Subcutaneous abdominal adipose tissue (tissue), 5 donors: ENCODE measurements around the gene MIOX.

Experiments
- H3K27ac ChIP-seq: one replicate; pipeline ENCODE4 v1.7.0; 2013; ENCODE audit warnings: low read depth, mild to moderate bottlenecking, inconsistent platforms, low read length, moderate library complexity
- H3K27me3 ChIP-seq, 5 donors: one replicate each; pipeline ENCODE4 v1.7.0; 2013; ENCODE audit warnings: low read length in 5 of 5, inconsistent platforms in 1 of 5; ENCODE audit not compliant: control insufficient read depth in 5 of 5, insufficient read depth in 4 of 5
- H3K36me3 ChIP-seq, 5 donors: one replicate each; pipeline ENCODE4 v1.7.0; 2013; ENCODE audit warnings: low read length in 5 of 5; ENCODE audit not compliant: control insufficient read depth in 5 of 5, insufficient read depth in 5 of 5
- H3K4me1 ChIP-seq, 5 donors: one replicate each; pipeline ENCODE4 v1.7.0; 2013; ENCODE audit warnings: low read length in 5 of 5, mild to moderate bottlenecking in 3 of 5, moderate library complexity in 1 of 5; ENCODE audit not compliant: control insufficient read depth in 5 of 5, insufficient read depth in 5 of 5
- H3K4me3 ChIP-seq, 5 donors: one replicate each; pipeline ENCODE4 v1.7.0; 2013; ENCODE audit warnings: low read length in 5 of 5, low read depth in 1 of 5
- H3K9ac ChIP-seq, 5 donors: one replicate each; pipeline ENCODE4 v1.7.0; 2013; ENCODE audit warnings: low read length in 5 of 5, mild to moderate bottlenecking in 4 of 5, moderate library complexity in 3 of 5
- H3K9me3 ChIP-seq, 5 donors: one replicate each; pipeline ENCODE4 v1.7.0; 2013; ENCODE audit warnings: low read length in 5 of 5; ENCODE audit not compliant: control insufficient read depth in 5 of 5
- donor health status: healthy.
- donor health status: healthy.
- donor health status: healthy.
- donor health status: healthy.
- donor health status: healthy.

Gene MIOX

DNA sequence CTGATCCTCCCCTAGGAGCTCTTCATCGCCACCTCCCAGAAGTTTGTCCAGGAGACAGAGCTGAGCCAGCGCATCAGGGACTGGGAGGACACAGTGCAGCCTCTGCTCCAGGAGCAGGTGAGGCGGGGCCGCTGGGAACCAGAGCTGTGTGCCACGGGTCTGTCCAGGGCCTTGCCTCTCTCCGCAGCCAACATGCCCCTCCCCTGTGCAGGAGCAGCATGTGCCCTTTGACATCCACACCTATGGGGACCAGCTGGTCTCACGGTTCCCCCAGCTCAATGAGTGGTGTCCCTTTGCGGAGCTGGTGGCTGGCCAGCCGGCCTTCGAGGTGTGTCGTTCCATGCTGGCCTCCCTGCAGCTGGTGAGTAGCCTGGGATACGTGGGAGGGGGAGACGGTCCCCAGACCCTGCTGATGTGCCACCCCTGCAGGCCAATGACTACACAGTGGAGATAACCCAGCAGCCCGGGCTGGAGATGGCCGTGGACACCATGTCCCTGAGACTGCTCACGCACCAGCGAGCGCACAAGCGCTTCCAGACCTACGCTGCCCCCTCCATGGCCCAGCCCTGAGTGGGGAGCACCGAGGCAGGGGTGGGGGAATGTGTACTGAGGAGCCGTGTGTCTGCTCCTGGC, 36.3 kb downstream of the MIOX start:
- H3K9me3 ChIP-seq: no peaks in the 10 kb centered on the region
- H3K36me3 ChIP-seq: peaks cover 0 to 55% (median 49%) of the 10 kb centered on the region in 5 donors
- no peaks in the 10 kb centered on the region for H3K27me3 ChIP-seq
- H3K4me3 ChIP-seq: no peak overlapping the region
- no peak overlapping the region for H3K9ac ChIP-seq
- H3K4me1 ChIP-seq: peaks cover 7 to 38% (median 25%) of the 10 kb centered on the region in 5 donors
- no peak overlapping the region for H3K27ac ChIP-seq

DNA sequence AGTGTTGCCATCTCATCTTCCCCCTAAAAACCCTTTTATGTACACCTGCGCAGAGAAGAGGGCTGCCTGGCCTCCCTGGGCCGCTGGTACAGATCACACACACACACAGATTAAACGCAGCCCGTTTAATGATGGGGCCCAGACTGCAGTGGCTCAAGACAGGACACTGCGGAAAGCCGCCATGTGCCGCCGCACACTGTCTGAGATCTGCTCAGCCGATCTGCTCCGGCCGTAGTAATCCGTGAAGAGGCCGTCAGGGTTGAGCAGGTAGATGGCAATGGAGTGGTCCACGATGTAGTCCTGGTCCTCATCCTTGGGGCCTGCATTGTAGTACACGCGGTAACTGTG, 36.8 kb downstream of the MIOX start:
- no peaks in the 10 kb centered on the region for H3K9me3 ChIP-seq
- no peaks in the 10 kb centered on the region for H3K27me3 ChIP-seq
- H3K9ac ChIP-seq: no peak overlapping the region
- H3K4me1 ChIP-seq: peaks cover 7 to 43% (median 28%) of the 10 kb centered on the region in 5 donors
- no peak overlapping the region for H3K27ac ChIP-seq
- H3K4me3 ChIP-seq: no peak overlapping the region
- peaks cover 0 to 49% (median 44%) of the 10 kb centered on the region in 5 donors for H3K36me3 ChIP-seq

DNA sequence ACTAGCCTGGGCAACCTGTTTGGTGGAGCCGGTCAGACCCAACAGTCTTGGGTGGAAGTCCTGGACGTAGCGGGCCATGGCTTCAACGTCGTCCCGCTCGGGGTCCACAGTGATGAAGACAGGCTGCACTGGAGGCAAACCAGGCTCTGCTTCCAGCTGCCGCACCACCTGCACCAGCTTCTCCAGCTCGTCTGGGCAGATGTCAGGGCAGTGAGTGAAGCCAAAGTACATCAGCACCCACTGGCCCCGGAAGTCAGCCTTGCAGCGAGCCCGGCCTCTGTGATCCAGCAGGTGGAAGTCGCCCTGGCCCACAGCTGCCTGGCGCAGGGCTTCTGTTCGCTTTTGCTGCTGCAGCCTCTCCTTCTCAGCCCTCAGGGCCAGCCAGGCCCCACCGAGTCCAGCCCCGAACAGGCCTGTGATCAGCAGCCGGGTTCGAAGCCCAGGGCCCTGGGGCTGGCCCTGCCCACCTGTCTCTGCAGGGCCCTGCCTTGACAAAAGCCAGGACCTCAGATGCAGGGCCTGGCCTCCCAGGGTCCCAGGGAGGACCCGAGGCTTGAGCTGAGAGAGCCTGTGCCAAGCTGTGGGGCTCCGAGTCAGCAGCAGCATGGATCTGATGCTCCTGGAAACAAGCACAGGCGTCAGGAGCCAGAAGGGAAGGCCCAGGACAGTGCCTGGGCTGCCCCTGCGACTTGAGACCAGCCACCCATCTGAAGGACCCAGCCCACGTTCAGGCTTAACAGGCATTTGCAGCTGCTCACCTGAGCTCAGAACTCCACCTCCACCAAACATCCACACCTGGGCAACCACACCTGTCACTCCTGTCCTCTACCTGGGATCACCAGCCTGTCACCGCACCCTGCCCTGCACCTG, 37.4 kb downstream of the MIOX start:
- peaks cover 7 to 49% (median 34%) of the 10 kb centered on the region in 5 donors for H3K4me1 ChIP-seq
- H3K27me3 ChIP-seq: no peaks in the 10 kb centered on the region
- peak overlapping the region in 3 of 5 donors; percentile 71 to 84 (median 73) for H3K9ac ChIP-seq
- H3K4me3 ChIP-seq: peak overlapping the region; percentile 66 to 78 (median 68)
- peaks cover 0 to 43% (median 39%) of the 10 kb centered on the region in 5 donors for H3K36me3 ChIP-seq
- peak overlapping the region; percentile 95 for H3K27ac ChIP-seq
- no peaks in the 10 kb centered on the region for H3K9me3 ChIP-seq

DNA sequence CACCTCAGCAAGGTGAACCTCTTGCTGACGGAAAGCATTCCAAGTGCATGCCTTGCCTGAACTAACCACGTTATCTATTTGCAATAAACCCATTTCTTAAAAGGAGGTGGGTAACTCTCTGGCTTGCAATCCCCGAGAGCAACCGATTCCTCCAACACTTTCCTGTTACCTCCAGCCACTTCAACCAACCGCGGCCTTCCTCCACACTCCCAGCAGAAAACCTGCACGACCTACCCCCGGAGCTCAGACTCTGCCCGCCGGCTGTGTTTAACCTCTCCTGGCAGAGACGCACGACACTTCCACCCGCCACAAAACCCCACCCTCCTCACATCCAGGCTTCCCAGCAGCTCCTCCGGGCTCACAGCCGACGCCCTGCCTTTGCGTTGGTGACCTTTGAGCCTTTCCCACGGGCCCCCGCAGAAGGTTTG, 38.0 kb downstream of the MIOX start:
- H3K9ac ChIP-seq: peak overlapping the region; percentile 26 to 84 (median 73)
- H3K9me3 ChIP-seq: no peaks in the 10 kb centered on the region
- H3K27me3 ChIP-seq: no peaks in the 10 kb centered on the region
- peak overlapping the region; percentile 66 to 78 (median 68) for H3K4me3 ChIP-seq
- peak overlapping the region; percentile 95 for H3K27ac ChIP-seq
- peaks cover 0 to 37% (median 32%) of the 10 kb centered on the region in 5 donors for H3K36me3 ChIP-seq
- H3K4me1 ChIP-seq: peaks cover 7 to 56% (median 40%) of the 10 kb centered on the region in 5 donors

DNA sequence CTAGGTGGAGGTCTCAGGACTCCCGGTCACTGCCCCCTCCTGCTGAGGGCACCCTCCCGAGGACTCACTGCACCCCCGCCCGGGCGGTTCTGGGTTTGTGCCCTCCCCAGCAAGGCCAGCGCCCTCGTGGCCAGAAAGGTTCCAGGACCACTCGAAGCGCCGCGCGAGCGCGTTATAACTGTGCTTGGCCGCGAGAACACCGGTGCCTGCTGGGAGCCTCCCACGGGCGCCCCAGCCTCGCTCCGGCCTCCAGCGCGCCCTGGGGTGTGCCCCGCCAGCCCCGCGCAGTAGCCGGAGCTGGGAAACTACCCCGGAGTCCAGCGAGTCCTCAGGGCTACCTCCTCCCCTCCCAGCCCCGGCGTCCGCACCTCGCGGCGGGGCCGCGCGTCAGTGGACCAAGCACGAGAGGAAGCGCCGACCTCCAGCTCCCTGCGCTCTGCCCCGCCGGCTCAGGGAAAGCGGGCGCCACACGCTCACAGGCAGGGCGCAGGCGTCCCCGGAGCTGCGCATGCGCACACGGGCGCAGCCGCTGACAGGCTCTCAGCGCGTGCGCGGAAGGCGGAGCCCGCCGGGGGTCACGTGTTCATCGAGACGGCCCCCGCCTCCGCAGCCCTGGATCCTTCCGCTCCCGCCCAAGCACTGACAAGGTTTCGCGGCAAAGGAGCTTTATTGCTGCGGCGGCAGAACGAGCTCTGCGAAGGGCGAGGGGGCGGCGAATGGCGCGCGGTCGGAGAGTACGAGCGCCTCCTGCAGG, 38.6 kb downstream of the MIOX start, which contains the start of gene SCO2:
TSS of gene SCO2 (minus strand) at position 495 of the 754 bp plus-strand sequence. CDS start 1,187 bp downstream, outside the sequence.
- Histone ChIP-seq H3K36me3 (peaks cover 0 to 36% (median 32%) of the 10 kb centered on the region in 5 donors), H3K4me3 (peak within 1 kb of the TSS; percentile 66 to 78 (median 68)), H3K9ac (peak within 1 kb of the TSS; percentile 26 to 92 (median 74)), H3K27me3 (no peaks in the 10 kb centered on the region), H3K4me1 (peaks cover 7 to 59% (median 41%) of the 10 kb centered on the region in 5 donors), H3K27ac (peak within 1 kb of the TSS; percentile 95), H3K9me3 (no peaks in the 10 kb centered on the region)

- Histone ChIP-seq H3K27ac (peak overlapping the region; percentile 95), H3K9me3 (no peaks in the 10 kb centered on the region), H3K9ac (peak overlapping the region in 4 of 5 donors; percentile 71 to 92 (median 73)), H3K36me3 (peaks cover 0 to 35% (median 32%) of the 10 kb centered on the region in 5 donors), H3K27me3 (no peaks in the 10 kb centered on the region), H3K4me3 (peak overlapping the region in 4 of 5 donors; percentile 66 to 78 (median 68)), H3K4me1 (peaks cover 7 to 63% (median 45%) of the 10 kb centered on the region in 5 donors)
These were observed 39.1 kb downstream of the MIOX start for GRCh38 chr22:50525858-50526107.

DNA sequence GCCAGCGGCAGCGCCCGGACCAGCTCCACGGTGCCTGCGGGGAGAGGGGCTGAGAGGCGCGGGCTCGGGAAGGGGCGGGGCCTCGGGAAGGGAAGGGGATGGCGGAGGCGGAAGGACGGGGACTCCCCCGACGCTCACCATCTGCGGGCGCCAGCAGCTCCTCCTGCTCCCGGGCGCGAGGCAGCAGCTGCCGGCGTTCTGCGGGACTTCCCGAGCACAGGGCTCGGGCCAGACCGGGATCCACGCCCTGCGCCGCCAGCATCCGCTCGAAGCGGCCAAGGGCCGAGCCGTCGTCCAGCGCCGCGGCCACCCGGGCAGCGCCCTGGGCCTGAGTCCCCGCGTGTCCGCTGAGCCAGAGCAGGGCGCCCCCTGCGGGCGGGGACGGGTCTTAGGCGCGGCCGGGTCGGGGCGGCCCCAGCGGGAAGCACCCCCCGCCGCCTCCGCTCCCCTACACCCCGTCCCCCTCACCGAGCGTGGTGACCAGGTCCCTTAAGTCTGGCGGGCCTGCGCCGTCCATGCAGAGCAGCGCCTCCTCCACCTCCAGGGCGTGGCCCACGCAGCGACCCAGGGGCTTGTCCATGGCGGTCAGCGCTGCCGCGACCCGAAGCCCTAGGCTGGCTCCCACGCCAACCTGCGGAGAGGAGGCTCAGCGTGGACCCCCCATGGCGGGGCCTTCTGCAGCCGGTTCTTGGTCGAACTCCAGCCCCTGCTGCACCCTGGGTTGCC, 39.6 kb downstream of the MIOX start:
- Histone ChIP-seq H3K4me3 (peak overlapping the region; percentile 61 to 78 (median 67)), H3K27ac (peak overlapping the region; percentile 95), H3K9me3 (no peaks in the 10 kb centered on the region), H3K36me3 (peaks cover 0 to 30% (median 27%) of the 10 kb centered on the region in 5 donors), H3K27me3 (no peaks in the 10 kb centered on the region), H3K4me1 (peaks cover 7 to 68% (median 49%) of the 10 kb centered on the region in 5 donors), H3K9ac (peak overlapping the region in 4 of 5 donors; percentile 71 to 92 (median 78))

GRCh38 chr22:50526834-50527801, 40.5 kb downstream of the MIOX start:
- H3K36me3 ChIP-seq: peaks cover 0 to 22% (median 18%) of the 10 kb centered on the region in 5 donors
- peak overlapping the region; percentile 61 to 78 (median 67) for H3K4me3 ChIP-seq
- H3K9ac ChIP-seq: peak overlapping the region in 4 of 5 donors; percentile 67 to 92 (median 78)
- peak overlapping the region; percentile 95 for H3K27ac ChIP-seq
- no peaks in the 10 kb centered on the region for H3K9me3 ChIP-seq
- peaks cover 7 to 76% (median 54%) of the 10 kb centered on the region in 5 donors for H3K4me1 ChIP-seq
- H3K27me3 ChIP-seq: no peaks in the 10 kb centered on the region
